ENCODE data around the gene ARFRP1. TPM values are rescaled to one million over a fixed set of nuclear protein-coding genes. Genes with fewer than 3 reads are reported as not detected.
A peak's percentile ranks its signal among the peaks of the same experiment; 100 is the strongest.

Gene ARFRP1
- total and polyA plus RNA-seq, 9 donors: 26.2 to 33.0 (median 31.4) TPM

DNA sequence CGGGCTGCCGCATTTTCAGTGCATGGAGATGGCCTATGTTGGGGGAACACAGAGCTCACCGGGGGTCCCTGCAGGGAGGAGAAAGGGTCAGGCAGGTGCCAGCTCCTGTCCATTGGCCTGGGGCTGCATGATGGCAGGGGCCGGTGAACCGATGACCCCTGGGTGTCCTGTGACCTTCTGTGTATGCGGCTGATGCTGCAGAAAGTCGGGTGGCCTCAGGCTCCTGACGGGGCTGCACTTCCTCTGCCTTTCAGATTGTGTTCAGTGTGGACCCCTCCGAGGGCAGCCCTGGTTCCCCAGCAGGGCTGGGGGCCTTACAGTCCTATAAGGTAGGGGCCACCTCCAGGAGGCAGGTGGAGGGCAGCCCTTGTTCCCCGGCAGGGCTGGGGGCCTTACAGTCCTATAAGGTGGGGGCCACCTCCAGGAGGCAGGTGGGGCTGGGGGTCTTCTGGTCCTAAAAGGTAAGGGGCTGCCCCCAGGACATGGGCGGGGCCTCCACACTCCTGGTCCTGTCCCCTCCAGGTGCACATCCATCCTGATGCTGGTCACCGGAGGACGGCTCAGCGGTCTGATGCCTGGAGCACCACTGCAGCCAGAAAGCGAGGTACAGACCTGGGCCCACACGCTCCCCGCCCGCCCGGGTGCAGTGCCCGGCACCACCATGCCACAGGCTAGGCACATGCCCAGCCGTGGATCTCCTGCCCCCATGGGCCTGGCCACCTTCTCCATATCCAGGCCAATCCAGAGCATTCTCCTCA is 22.3 kb downstream of the ARFRP1 start:
- no peaks in the 10 kb centered on the region for H3K27me3 ChIP-seq (ENCODE audit: control insufficient read depth, insufficient read depth, low read length)
- no peaks in the 10 kb centered on the region for H3K9me3 ChIP-seq (replicated peaks; ENCODE audit: control insufficient read depth, low read depth, low read length)
- H3K4me1 ChIP-seq (ENCODE audit: control insufficient read depth, insufficient read depth, low read length): peaks cover 27% of the 10 kb centered on the region
- WGBS (ENCODE audit: insufficient coverage): 91% methylated on average over 18 of the region's 21 CpGs
- no peak overlapping the region for H3K27ac ChIP-seq (ENCODE audit: low read length)
- H3K4me3 ChIP-seq (ENCODE audit: low read length): no peak overlapping the region
- H3K36me3 ChIP-seq (ENCODE audit: control insufficient read depth, insufficient read depth, low read length): peaks cover 25% of the 10 kb centered on the region
- DNase-seq: no peak

DNA sequence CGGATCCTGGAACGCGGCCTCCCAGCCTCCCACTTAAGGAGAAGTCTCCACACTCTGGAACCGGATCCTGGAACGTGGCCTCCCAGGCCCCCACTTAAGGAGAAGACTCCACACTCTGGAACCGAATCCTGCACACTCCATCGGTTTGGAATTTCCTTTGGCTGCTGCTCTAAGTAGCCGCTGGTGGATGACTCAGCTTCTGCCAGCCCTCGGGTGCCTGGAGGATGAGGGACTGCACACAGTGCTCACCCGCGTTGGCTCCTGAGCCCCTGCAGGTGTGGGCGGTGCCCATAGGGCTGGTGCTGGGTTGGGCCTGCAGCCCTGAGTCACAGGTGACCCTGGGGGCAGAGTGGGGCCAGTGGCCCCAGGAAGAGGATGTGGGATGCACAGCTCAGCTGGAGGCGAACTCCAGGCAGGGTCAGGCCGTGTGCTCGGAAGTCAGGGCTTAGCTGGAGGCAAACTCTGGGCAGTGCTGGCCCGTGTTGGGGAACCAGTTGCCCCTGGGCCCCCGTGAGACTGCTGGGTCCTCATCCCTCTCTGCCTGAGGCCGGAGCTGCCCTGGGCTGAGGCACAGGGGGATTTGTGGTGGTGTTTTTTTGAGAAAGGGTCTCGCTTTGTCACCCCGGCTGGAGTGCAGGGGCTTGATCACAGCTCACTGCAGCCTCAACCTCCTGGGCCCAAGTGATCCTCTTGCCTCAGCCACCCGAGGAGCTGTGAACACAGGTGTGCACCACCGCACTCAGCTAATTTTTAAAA is 25.2 kb downstream of the ARFRP1 start:
- no peak for DNase-seq
- H3K4me3 ChIP-seq (ENCODE audit: low read length): no peak overlapping the region

DNA sequence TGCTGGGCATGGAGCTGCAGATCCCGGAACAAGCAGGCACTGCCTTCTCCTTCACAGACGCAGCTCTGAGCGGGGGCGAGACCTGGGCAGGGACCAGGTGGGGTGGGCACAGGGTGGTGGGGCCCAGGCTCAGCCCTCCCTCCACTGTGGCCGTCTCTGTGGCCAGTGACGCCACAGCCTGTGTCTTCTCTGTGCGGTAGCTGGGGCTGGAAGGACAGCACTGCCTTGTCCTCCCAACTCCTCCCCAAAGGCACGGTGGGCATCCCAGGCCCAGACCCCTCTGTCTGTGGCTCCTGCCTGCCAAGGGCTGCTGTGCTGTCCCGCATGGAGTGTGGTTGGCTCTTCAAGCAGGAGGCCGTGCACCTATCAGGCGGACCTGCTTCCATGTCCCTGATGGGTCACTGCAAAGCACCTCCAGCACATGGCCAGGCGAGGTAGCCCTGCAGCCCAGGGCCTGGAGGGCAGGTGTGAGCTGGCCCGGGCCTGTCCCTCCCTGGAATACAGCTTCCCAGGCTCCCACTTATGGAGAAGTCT is 26.1 kb downstream of the ARFRP1 start:
- no peak for DNase-seq
- peaks cover 44% of the 10 kb centered on the region for H3K36me3 ChIP-seq (ENCODE audit: control insufficient read depth, insufficient read depth, low read length)
- H3K4me1 ChIP-seq (ENCODE audit: control insufficient read depth, insufficient read depth, low read length): peaks cover 13% of the 10 kb centered on the region
- H3K9me3 ChIP-seq (replicated peaks; ENCODE audit: control insufficient read depth, low read depth, low read length): no peaks in the 10 kb centered on the region
- no peaks in the 10 kb centered on the region for H3K27me3 ChIP-seq (ENCODE audit: control insufficient read depth, insufficient read depth, low read length)
- H3K27ac ChIP-seq (ENCODE audit: low read length): no peak overlapping the region
- H3K4me3 ChIP-seq (ENCODE audit: low read length): no peak overlapping the region
- WGBS (ENCODE audit: insufficient coverage): 97% methylated on average over 11 of the region's 13 CpGs

More for the DNA sequence above, 25.2 kb downstream of the ARFRP1 start:
- WGBS (ENCODE audit: insufficient coverage): 65% methylated on average over 17 of the region's 22 CpGs
- Histone ChIP-seq H3K27me3 (ENCODE audit: control insufficient read depth, insufficient read depth, low read length) (no peaks in the 10 kb centered on the region), H3K27ac (ENCODE audit: low read length) (peak overlapping the region; percentile 3), H3K9me3 (replicated peaks; ENCODE audit: control insufficient read depth, low read depth, low read length) (no peaks in the 10 kb centered on the region), H3K36me3 (ENCODE audit: control insufficient read depth, insufficient read depth, low read length) (peaks cover 42% of the 10 kb centered on the region), H3K4me1 (ENCODE audit: control insufficient read depth, insufficient read depth, low read length) (peaks cover 22% of the 10 kb centered on the region)

DNA sequence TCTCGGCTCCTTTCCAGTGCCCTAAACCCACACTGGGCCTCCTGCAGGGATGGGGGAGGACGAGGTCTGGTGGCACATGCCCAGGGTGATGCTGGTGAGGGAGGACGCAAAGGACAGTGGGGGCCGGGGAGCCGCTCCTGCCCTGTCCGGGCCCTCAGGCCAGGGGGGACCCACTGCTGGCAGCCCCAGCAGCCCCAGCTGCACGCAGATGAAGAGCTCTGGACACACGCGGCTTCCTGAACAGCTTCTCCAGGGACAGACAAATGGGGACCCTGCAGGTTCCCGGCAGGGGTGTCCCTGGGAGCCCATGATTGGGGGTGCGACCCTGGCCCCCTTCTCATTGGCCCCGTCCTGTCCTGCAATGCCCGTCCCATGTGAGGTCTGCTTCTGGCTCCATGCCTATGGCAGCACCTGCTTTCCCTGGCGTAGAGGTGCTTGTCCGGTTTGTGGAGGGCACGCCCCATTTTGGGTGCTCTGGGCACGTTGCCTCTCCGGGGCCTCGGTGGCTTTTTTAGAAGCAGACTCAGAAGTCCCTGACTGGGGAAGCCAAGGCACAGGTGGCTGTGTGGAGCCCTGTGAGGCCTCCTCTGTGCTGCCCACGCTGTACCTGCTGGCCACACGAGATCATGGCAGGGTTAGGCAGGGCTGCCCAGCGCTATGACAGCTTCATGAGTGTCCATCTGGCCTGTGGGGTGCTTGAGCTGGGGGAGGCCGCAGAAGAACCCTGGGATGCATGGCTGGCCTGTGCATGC is 26.7 kb downstream of the ARFRP1 start:
- Histone ChIP-seq H3K27ac (ENCODE audit: low read length) (no peak overlapping the region), H3K36me3 (ENCODE audit: control insufficient read depth, insufficient read depth, low read length) (peaks cover 49% of the 10 kb centered on the region), H3K9me3 (replicated peaks; ENCODE audit: control insufficient read depth, low read depth, low read length) (no peaks in the 10 kb centered on the region), H3K4me1 (ENCODE audit: control insufficient read depth, insufficient read depth, low read length) (peaks cover 6% of the 10 kb centered on the region), H3K4me3 (ENCODE audit: low read length) (no peak overlapping the region), H3K27me3 (ENCODE audit: control insufficient read depth, insufficient read depth, low read length) (no peaks in the 10 kb centered on the region)
- DNase-seq: no peak
- 94% methylated on average over 21 of the region's 23 CpGs for WGBS (ENCODE audit: insufficient coverage)

DNA sequence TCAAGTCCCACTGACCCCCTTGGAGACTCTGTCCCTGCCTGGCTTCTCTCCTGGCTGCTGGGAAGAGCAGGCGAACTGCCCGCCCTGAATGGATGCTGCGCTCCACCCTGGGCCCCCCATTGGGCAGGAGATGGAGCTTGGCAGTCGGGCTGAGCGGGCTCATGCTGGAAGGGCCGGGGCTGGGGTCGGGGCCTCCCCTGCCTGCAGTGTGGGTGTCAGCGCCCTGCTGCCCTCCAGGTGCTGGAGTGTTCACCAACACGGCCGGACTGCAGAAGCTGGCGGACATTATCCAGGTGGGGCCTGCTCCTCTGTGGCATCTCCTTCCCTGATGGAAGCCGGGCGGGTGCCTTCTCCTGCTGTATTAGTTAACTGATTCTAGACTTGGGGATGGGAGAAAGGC is 27.3 kb downstream of the ARFRP1 start:
- 88% methylated on average over 12 of the region's 13 CpGs for WGBS (ENCODE audit: insufficient coverage)
- H3K27me3 ChIP-seq (ENCODE audit: control insufficient read depth, insufficient read depth, low read length): no peaks in the 10 kb centered on the region
- no peak overlapping the region for H3K4me3 ChIP-seq (ENCODE audit: low read length)
- H3K4me1 ChIP-seq (ENCODE audit: control insufficient read depth, insufficient read depth, low read length): peaks cover 4% of the 10 kb centered on the region
- no peak overlapping the region for H3K27ac ChIP-seq (ENCODE audit: low read length)
- no peaks in the 10 kb centered on the region for H3K9me3 ChIP-seq (replicated peaks; ENCODE audit: control insufficient read depth, low read depth, low read length)
- no peak for DNase-seq
- H3K36me3 ChIP-seq (ENCODE audit: control insufficient read depth, insufficient read depth, low read length): peaks cover 55% of the 10 kb centered on the region

DNA sequence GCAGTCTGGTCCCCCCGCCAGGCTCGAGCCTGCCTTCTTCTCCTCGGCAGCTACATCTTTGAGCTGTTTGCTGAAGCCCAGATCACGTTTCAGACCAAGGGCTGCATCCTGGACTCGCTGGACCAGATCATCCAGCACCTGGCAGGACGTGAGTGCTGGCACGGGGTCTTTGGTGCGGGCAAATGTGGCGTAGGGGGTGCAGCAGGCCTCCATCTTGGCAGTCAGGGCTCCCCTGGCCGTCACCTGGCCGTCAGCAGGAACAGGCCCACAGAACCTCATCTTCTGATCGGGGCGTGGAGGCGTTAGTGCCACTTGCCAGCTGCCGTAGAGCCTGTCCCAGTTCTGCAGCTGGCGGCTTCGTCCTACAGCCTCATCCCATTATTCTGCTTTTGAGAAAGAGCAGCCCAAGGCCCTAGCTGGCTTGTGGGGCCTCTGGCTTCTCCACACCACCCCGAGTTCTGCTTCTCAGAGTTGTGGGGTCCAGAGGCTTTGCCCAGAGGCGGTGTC is 27.9 kb downstream of the ARFRP1 start:
- Histone ChIP-seq H3K36me3 (ENCODE audit: control insufficient read depth, insufficient read depth, low read length) (peaks cover 60% of the 10 kb centered on the region), H3K27ac (ENCODE audit: low read length) (no peak overlapping the region)

DNA sequence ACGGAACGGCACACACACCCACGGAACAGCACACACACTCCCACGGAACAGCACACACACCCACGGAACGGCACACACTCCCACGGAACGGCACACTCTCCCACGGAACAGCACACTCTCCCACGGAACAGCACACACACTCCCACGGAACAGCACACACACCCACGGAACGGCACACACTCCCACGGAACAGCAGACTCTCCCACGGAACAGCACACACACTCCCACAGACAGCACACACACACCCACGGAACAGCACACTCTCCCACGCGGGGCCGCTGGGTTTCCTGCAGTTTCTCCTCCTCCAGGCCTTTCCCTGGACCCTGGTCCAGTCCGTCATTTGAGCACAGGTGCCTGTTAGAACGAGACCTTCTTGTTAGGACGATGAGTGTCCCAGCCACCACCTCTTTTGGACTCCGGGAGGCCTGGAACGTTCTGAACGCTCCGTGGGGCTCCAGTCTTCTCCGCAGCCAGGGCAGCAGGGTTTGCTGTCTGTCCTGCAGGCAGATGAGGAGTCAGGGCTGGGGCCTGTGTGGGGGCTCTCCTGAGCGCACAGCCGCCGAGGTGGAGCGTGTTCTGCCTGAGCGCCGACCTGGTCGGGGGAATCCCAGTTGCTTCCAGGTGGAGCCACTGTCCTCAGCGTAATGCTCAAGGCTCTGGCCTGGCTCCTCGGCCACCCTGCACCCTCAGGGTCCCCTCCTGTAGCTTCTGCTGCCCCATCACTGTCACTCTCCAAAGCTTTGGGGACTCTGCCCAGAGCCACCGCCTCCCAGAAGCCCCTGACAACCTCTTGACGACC is 28.9 kb downstream of the ARFRP1 start:
- no peak overlapping the region for H3K4me3 ChIP-seq (ENCODE audit: low read length)
- peaks cover 68% of the 10 kb centered on the region for H3K36me3 ChIP-seq (ENCODE audit: control insufficient read depth, insufficient read depth, low read length)
- no peak overlapping the region for H3K27ac ChIP-seq (ENCODE audit: low read length)
- H3K9me3 ChIP-seq (replicated peaks; ENCODE audit: control insufficient read depth, low read depth, low read length): no peaks in the 10 kb centered on the region
- no peak for DNase-seq
- WGBS (ENCODE audit: insufficient coverage): 85% methylated on average over 37 of the region's 38 CpGs
- H3K27me3 ChIP-seq (ENCODE audit: control insufficient read depth, insufficient read depth, low read length): no peaks in the 10 kb centered on the region
- H3K4me1 ChIP-seq (ENCODE audit: control insufficient read depth, insufficient read depth, low read length): peaks cover 4% of the 10 kb centered on the region

More for the DNA sequence above, 27.9 kb downstream of the ARFRP1 start:
- WGBS (ENCODE audit: insufficient coverage): 86% methylated on average over 17 of the region's 19 CpGs
- DNase-seq: no peak
- Histone ChIP-seq H3K4me1 (ENCODE audit: control insufficient read depth, insufficient read depth, low read length) (peaks cover 4% of the 10 kb centered on the region), H3K27me3 (ENCODE audit: control insufficient read depth, insufficient read depth, low read length) (no peaks in the 10 kb centered on the region), H3K9me3 (replicated peaks; ENCODE audit: control insufficient read depth, low read depth, low read length) (no peaks in the 10 kb centered on the region), H3K4me3 (ENCODE audit: low read length) (no peak overlapping the region)

DNA sequence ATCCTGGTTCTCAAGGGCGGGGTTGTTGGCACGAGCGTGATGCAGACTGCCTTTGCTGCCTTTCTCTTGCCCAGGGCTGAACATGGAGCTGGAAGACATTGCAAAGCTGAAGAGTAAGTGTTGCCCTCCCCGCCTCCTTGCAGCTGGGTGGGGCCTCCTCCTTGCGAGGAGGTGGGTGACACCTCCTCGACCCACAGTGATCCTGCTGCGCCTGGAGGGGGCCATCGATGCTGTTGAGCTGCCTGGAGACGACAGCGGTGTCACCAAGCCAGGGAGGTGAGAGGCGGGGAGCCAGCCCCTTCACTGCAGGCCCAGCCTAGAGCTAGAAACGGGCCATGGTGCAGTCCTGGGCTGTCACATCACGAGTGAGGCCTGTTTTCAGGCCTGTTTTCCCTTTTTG is 29.7 kb downstream of the ARFRP1 start:
- DNase-seq: no peak
- H3K4me1 ChIP-seq (ENCODE audit: control insufficient read depth, insufficient read depth, low read length): peaks cover 4% of the 10 kb centered on the region
- H3K4me3 ChIP-seq (ENCODE audit: low read length): no peak overlapping the region
- 82% methylated on average over 13 of the region's 13 CpGs for WGBS (ENCODE audit: insufficient coverage)
- no peaks in the 10 kb centered on the region for H3K9me3 ChIP-seq (replicated peaks; ENCODE audit: control insufficient read depth, low read depth, low read length)
- H3K27me3 ChIP-seq (ENCODE audit: control insufficient read depth, insufficient read depth, low read length): no peaks in the 10 kb centered on the region
- no peak overlapping the region for H3K27ac ChIP-seq (ENCODE audit: low read length)
- peaks cover 71% of the 10 kb centered on the region for H3K36me3 ChIP-seq (ENCODE audit: control insufficient read depth, insufficient read depth, low read length)

DNA sequence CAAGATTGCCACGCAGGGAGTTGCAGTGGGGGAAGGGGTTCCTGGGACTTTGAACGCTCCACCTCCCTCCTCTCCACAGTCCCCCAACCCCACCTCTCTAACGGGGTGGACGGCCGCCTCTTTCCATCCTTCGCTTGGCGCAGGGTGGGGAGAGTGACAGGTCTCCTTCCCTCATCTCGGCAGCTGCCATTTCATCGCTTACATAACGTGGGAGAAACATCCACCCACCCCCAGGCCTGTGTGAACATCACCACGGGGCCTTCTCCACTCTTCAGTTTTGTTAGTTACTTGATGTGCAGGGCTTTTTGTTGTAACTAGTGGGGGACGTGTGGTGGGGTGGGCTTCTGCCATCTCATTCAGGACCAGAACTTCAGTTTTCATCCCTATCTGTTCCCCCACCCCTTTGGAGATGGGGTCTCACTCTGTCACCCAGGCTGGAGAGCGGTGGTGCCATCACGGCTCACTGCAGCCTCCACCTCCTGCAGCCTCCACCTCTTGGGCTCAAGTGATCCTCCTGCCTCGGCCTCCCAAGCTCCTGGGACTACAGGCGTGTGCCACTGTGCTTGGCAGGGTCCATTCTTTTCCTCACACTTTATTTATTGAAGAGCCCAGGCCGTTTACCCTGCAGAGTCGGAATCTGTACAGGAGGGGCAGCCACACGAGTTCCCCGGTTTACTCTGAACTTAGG is 32.0 kb downstream of the ARFRP1 start:
- Histone ChIP-seq H3K9me3 (replicated peaks; ENCODE audit: control insufficient read depth, low read depth, low read length) (no peaks in the 10 kb centered on the region), H3K27ac (ENCODE audit: low read length) (no peak overlapping the region), H3K4me3 (ENCODE audit: low read length) (no peak overlapping the region), H3K27me3 (ENCODE audit: control insufficient read depth, insufficient read depth, low read length) (no peaks in the 10 kb centered on the region), H3K4me1 (ENCODE audit: control insufficient read depth, insufficient read depth, low read length) (no peaks in the 10 kb centered on the region), H3K36me3 (ENCODE audit: control insufficient read depth, insufficient read depth, low read length) (peaks cover 65% of the 10 kb centered on the region)
- 96% methylated on average over 8 of the region's 20 CpGs for WGBS (ENCODE audit: insufficient coverage)
- no peak for DNase-seq

All from muscle of leg (tissue), 11 donors.